Measurements from ENCODE around the gene PRR36.
"Not testable (repeated sequence)": the region's sequence is repeated elsewhere in the genome, so short reads cannot be mapped to it uniquely, and the experiment has no call there.

Gene PRR36

GRCh38 chr19:7920519-7921301, 46.5 kb upstream of the PRR36 start:
- peak overlapping the region; percentile 61 for H3K4me3 ChIP-seq (ENCODE audit: low read length)

GRCh38 chr19:7919610-7920518, 45.7 kb upstream of the PRR36 start, which contains the start of gene SNAPC2:
Gene SNAPC2 (plus strand): TSS chr19:7920338. CDS start chr19:7920367, 29 bp downstream.
- peak within 1 kb of the TSS; percentile 61 for H3K4me3 ChIP-seq (ENCODE audit: low read length)
- no peak for TF ChIP-seq CTCF (conservative IDR thresholded peaks at IDR 0.05; ENCODE audit: low read depth, low read length)
- DNase-seq (ENCODE audit: low read depth), result peak; percentile 49

More at GRCh38 chr19:7920519-7921301, 46.5 kb upstream of the PRR36 start:
- DNase-seq (ENCODE audit: low read depth), result peak; percentile 68
- TF ChIP-seq CTCF (conservative IDR thresholded peaks at IDR 0.05; ENCODE audit: low read depth, low read length), result no peak

- TF ChIP-seq CTCF (conservative IDR thresholded peaks at IDR 0.05; ENCODE audit: low read depth, low read length), result no peak
- H3K4me3 ChIP-seq (ENCODE audit: low read length), result no peak overlapping the region
- DNase-seq (ENCODE audit: low read depth), result no peak
Observed at GRCh38 chr19:7918615-7919421, 44.6 kb upstream of the PRR36 start.

- H3K4me3 ChIP-seq (ENCODE audit: low read length); DNase-seq (ENCODE audit: low read depth): not testable (repeated sequence)
Observed at GRCh38 chr19:7918062-7918614, 43.9 kb upstream of the PRR36 start.

- peak overlapping the region; percentile 14 for H3K4me3 ChIP-seq (ENCODE audit: low read length)
- DNase-seq (ENCODE audit: low read depth), result no peak
- TF ChIP-seq CTCF (conservative IDR thresholded peaks at IDR 0.05; ENCODE audit: low read depth, low read length), result peak; percentile 64
Observed at GRCh38 chr19:7917267-7918061, 43.3 kb upstream of the PRR36 start.

- peak overlapping the region; percentile 14 for H3K4me3 ChIP-seq (ENCODE audit: low read length)
- no peak for DNase-seq (ENCODE audit: low read depth)
- TF ChIP-seq CTCF (conservative IDR thresholded peaks at IDR 0.05; ENCODE audit: low read depth, low read length), result no peak
Observed at GRCh38 chr19:7916955-7917266, 42.7 kb upstream of the PRR36 start.

Data from retinal pigment epithelial cell (primary cell).